Measurements from ENCODE around the gene CLIC4.

CLIC4 gene

DNA sequence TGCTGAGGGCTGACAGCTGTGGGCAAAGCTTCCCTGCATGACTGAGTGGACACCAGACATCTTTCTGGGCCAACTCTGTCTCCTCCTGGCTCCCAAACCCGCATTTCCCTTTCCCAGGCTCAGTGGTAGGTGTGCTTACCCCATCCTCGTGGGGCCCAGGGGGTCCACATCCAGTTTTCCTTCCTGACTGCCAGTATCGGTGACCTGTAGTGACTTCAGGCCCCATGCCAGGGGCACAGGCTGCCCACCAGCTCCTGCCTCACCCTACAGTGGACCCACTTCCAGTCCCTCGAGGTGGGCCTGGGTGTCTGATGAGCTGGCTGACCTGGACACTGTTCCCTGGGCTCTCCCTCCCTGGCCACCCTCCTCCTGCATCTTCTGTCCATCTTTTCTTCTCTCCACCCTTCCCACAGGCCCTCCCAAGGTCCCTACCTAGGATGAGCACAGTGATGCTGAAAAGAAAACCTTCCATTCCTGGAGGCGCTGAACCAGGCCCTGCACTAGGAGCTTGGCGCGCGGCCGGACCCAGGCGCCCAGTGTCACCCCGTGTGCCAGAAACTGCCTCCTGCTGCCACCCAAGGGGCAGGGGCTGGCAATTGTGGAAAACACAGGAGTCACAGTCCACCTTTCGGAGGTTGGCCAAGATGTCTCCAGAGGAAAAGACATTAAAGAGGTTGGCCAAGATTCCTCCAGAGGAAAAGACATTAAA, 117.7 kb downstream of the CLIC4 start:
- DNase-seq: no peak

DNA sequence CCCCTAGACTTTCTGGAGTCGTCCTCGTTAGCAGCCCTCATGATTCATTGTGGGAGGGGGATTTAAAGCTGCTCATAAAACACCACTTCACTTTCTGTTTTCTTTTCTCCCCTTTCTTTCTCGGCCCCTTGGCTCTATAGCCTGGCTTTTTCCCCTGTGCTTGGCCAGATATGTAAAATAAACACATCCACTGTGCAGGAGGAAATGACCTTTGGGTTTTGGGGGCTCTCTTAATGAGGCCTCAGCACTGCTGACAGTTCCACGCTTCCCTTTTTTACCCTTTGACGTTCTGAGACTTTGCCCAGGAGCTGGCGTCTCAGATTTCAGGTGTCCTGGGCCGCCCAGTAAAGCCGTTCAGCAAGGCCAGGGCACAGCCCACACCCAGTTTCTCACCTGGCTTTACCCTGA, 119.1 kb downstream of the CLIC4 start:
- no peak for DNase-seq

DNA sequence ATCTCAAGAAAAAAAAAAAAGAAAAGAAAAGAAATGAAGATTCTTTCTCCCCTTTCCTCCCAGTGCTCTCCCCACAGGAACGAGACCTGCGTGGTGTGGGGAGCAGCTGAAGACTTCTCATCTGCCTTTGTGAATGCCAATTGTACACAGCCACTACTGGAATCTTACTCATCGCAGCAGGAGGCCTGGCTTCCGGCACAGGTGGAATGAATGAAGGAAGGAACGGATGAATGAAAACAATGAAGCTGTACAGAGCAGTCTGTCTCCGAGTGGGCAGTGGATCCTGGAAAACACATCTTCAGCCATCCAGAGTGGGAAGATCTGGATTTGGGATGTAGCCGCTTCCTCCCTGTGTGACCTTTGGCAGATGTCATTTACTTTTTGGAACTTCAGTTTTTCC, 119.9 kb downstream of the CLIC4 start:
- no peak for DNase-seq

DNA sequence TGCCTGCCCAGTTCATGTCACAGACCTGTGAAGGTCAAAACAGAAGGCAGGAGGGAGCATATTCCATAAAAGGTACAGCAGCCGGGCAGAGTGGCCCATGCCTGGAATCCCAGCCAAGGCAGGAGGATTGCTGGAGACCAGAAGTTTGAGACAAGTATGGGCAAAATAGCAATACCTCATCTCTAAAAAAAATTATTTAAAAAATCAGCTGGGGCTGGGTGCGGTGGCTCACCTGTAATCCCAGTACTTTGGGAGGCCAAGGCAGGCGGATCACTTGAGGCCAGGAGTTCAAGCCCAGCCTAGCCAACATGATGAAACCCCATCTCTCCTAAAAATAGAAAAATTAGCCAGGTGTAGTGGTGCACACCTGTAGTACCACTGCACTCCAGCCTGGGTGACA, 120.3 kb downstream of the CLIC4 start:
- DNase-seq: no peak

DNA sequence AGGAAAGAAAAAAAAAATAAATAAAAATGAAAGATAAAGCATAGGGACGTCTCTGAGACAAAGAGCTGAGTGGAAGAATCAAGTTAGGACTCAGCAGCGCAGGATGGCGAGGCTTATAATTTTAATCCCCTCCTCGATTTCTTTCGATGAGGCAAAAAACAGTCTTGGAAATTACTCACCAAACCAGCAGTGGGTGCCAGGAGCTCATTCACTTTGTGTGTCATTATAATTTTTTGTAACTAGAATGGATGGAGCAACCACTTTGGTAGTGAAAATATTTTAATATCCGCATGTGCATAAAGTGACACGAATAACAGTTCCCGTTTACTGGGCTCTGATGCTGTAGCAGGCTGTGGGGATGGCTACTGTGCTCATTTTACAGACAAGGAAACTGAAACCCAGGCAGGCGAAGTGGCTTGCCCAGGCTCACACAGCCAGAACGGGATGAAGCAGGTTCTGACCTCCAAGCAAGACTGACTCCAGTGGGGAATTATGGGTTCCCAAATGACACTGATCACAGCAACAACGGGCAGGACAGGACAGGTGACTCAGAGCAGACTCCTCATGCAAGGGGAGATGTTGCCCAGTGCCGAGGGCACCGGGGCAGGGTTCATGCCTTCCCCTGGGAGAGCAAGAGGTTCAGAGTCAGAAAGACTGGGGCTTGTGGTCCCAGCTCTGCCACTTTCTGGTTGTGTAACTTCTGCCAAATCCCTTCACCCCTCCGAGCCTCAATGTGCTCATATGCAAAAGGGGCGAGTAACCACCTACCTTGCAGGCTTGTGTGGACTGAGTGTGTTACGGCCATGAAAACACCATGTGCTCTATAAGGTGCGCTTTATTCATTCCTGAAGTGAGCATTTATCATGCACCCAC, 121.2 kb downstream of the CLIC4 start:
- no peak for DNase-seq

DNA sequence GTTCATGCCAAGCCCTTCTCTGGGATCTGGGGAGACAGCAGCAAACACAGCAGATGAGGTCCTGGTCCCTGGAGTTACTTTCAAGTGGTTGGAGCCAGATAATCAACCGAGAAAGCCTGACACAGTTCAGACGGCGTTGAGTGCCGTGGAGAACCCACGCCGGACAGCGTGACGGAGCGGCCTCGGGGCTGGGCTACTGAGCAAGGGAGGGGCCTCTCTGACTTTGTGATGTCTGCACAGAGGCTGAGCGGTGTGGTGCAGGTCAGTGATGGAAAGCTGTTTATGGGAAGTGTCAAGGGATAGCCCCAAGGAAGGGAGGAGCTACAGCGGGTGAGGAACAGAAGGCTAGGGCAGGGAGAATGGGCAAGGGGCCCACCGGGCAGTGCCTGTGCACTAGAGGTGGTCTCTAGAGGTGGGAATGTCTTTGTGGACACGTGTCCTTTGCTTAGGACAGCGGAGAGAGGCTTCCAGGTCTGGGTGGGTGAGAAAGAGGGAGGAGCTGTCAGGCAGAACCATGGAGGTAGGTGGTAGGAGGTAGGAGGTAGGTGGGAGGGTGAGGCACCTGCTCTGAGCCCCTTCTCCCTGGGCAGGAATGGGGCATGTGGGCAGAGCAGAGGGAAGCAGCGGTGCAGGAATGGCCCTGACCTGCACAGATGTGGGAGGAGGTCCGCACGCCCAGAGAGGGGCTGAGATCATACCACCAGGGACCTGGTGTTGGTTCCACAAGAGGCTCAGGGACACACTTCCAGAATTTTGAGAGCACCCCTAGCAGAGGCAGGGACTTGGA, 122.0 kb downstream of the CLIC4 start:
- no peak for DNase-seq

DNA sequence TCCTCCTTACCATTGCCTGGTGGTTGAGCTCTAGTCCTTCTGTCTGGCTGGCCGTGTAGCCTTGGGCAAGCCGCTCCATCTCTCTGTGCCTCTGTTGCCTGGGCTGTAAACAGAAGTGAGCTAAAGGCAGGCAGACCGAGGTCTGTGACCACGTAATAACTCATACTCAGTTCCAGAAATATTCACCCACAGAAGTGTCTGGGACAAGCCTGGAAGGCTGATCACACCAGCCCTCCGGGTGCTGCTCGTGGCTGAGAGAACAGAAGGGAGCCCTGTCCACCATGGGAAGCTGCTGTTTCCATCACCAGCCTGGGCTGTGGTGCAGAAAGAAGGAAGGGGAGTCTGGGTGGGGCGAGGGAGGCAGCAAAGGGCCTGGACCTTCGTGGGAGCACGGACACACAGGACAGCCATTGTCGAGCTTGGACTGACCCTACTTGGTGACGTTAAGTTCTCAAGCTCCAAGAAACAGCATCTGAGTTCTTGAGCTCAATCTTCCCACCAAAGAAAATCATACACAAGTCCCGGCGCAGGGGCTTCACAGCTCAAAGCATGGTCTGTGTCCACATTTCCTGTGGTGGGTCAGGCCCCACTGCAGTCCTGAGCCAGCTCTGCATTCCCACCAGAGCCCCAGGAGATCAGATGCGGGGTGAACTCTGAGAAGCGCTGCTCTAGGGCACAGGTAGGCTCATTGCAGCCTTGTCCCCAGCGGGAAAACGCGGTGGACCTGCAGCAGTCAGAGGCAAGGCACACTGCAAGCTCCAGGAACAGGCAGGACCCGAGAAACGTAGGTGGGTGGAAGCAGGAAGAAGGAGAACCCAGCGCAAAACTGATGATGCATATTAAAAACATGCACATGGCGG, 123.0 kb downstream of the CLIC4 start:
- DNase-seq: no peak

DNA sequence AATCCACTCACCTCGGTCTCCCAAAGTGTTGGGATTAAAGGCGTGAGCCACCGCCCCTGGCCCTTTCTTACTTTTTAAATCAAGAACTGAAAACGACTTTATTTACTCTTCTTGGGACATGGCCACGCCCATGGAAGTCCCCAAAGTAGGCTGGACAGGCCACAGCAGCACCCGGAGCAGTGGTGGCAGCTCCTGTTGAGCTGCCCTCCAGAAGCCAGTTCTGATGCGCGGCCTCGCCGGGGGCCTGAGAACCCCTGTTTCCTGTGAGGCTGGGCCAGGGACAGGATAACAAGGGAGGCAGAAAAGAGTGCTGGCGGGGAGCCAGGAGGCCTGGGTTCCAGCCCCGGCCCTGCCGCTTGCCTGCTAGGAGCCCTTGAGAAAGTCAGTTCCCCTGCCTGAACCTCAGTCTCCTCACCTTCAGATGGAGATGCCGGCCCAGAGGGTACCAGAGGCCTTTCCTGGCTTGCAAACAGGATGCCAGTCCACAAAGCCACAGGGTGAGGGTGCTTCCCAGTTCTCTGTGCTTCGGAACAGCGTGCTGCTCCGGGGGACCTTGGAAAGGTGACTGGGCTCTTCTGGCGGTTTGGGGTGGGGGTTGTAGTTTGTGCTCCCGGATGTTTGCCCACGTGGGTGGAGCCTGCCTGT, 125.4 kb downstream of the CLIC4 start:
- peak; percentile 78 for DNase-seq

DNA sequence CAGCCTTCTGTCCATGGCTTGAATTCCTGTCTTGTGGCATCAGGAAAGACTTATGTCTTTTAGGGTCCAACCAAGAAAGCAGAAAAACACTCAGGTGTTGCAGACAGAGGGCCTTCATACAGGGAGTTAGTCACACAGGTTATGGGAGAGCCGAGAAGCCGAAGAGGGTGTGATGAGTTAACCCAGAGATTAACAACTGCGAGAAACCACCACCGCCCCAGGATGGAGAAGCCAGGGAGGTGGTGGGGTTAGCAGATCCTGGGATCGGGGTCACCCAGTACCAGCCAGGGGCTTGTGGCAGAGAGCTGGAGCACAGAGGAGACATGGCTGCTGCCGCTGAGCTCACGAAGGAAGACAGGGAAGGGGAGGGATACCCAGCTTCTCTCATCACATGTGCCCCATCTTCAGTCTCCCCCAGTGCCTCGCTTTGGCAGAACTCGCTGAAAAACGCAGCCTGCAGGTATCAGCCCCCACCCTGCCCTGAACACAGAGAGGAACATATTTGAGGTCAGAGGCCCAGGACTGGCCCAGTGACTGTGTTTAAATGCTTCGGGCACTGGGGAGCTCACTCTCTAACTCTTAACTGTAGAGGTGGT, 126.2 kb downstream of the CLIC4 start:
- no peak for DNase-seq

DNA sequence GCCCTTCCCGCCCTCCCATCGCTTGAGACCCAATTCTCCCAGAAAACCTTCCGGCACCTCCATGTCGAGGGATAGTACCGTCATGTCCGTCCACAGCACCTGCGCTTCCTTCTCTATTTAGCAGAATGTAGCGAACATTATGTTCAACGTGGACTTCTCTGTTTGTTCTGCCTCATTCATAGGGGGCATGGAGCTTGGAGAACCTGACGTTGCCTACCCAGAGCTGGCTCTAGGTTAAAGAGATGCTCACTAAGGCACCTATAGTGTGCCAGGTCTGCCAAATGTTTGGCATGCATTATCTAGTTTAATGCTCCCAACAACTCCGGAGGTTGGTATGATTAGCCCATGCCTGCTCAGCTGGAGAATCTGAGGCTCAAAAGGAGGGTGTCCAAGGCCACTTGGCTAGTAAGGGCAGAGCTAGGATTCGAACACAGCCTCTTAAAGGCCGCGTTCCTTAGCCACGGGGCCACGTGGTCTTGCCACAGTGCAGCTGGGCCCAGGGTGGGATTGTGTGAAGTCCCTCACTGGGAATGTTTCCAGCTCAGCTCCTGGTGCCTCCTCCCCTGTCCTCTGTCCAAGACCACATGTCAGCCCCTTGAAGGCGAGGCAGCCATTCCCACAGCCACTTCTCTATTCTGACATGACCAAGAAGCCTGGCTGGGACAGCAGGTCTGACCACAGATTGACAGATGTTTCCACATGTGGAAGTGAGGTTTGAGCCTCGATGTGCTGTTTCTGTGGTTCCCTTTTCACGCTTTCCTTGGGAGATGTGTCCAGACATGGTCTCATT, 127.0 kb downstream of the CLIC4 start:
- peak; percentile 97 for DNase-seq

DNA sequence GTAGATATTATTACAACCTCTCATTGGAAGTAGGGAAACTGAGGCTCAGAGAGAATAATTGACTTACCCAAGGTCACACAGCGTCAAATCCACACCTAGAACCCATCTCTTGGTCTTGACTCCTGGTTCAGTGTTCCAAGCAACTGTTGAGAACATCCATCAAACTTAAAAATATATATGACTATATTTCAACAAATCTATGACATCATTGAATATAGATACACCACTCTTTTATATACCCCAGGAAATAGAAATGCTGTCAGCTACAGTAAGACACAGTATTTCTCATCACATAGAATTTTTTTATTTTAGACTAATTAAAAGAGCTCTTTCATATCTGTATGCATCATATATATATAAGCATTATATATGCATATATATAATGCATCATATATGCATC, 127.9 kb downstream of the CLIC4 start:
- no peak for DNase-seq

DNA sequence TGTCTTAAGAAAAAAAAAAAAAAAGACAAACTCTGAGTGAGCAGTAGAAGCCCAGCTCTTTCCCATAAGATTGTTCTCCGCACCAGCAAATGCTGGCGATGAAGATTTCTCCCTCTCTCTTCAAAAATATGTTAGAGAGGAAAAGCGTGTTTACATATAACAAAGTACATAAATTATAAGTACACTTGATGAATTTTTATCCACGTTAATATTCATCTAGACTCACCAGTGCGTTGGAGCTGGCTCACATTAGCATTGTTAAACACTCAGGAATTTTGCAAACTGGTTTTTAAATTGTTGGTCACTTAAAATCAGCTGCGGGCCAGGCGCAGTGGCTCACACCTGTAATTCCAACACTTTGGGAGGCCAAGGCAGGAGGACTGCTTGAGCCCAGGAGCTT, 128.8 kb downstream of the CLIC4 start:
- no peak for DNase-seq

DNA sequence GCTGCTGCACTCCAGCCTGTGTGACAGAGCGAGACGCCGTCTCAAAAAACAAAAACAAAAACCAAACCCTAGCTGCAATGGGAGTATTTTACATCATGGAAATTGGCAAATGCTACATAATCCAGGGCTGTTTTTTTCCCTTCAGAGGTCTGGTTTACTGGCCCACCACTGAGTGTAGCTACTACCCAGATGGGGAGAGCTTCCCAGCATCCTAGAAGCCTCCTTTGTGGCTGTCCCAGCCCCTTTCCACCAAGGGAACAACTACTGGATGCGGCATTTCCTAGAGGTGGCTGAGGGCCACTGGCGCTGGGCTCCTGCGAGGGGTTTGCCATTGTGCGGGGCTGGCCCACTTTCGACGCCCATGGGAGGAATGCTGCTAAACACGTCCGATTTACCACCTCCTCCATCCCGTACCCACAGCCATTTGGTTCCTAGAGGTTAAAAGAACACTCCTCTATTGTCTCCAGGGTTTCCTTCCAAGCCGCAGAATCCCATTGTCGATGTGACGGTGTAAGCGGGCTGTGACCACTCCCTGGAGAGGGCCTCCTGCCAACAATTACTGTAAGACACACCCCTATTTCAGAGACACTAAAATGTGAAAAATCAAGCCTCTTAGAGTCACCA, 129.5 kb downstream of the CLIC4 start:
- DNase-seq: no peak

DNA sequence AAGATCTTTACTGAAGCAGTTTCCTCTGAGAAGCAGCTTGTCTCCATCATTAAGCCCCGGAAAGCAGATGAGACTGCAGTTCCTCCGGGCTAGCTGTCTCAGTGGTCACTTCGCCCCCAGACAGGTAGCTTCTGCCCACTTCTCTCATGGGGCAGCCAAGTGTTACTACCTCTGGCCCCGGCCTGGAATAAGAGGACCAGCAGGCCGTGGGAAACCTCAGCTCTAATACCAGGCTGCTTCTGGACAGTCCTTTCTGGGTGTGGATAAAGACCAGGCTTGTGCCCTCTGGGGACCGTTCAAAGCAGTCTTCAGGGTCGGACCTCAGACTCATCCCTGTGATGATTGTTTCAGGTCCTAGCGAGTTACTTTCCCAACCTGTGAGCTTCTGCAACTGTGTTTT, 130.0 kb downstream of the CLIC4 start:
- no peak for DNase-seq

DNA sequence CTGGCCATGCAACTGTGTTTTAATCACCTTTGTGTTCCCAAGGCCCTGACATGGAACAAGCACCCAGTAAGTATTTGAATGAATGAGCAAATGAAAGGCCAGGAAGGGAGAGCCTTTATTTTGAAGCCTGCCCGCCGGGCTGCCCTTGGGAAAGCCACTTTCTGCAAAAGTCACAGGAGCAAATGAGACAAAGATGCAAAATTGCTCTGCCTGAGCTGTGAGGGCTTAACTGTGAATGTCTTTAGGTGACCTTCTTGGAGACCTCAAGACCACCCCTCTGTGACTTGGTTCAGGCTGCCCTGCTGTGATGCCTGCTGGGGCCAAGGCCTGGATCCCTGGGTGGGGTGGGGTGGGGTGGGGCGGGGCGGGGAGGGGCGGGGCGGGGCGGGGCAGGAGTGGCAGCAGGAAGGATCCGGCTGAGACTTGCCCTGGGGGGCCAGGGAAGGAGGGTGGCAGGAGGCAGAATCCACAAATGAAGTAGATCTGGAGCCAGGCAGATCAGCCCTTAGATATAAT, 130.8 kb downstream of the CLIC4 start:
- no peak for DNase-seq

DNA sequence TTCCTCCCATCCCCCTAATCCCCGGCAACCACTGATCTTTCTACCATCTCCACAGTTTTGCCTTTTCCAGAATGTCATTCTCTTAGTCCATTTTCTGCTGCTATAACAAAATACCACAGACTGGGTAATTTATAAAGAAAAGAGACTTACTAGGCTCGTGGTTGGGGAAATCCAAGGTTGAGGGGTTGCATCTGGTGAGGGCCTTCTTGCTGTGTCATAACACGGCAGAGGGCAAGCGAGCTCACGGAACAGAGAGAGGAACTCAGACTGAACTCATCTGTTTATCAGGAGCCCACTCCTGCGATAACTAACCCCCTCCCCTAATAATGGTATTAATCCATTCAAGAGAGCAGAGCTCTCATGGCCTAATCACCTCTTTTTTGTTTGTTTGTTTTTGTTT, 132.8 kb downstream of the CLIC4 start:
- DNase-seq: no peak

DNA sequence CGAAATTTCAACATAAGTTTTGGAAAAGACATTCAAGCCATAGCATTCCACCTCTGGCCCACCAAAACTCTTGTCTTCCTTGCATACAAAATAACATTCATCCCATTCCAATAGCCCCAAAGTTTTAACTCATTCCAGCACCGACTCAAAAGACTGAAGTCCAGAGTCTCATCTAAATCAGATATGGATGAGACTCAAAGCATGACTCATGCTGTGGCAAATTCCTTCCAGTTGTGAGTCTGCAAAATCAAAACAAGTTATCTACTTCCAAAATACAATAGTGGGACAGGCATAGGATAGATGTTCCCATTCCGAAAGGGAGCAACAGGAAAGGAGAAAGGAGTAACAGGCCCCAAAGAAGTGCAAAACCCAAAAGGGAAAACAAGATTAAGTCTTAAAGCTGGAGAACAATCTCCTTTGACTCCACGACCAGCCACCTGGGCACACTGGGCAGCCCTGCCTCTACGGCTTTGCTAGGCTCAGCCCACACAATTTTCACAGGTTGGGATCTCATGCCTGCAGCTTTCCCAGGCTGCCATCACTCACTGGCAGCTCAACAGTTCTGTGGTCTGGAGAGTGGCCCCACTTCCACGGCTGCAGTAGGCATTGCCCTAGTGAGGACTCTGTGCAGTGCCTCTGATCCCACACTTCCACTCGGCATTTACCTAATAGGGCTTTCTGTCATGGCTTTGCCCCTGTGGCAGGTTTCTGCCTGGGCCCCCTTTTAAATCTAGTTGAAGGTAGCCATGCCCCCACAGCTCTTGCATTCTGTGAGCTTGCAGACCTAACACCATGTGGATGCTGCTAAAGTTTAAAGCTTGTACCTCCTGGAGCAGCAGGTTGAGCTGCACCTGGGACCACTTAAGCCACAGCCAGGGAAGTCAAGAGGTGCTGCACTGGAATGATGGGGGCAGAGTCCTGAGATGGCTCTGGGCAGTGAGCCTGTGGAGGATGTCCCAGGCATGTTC, 133.8 kb downstream of the CLIC4 start:
- no peak for DNase-seq

DNA sequence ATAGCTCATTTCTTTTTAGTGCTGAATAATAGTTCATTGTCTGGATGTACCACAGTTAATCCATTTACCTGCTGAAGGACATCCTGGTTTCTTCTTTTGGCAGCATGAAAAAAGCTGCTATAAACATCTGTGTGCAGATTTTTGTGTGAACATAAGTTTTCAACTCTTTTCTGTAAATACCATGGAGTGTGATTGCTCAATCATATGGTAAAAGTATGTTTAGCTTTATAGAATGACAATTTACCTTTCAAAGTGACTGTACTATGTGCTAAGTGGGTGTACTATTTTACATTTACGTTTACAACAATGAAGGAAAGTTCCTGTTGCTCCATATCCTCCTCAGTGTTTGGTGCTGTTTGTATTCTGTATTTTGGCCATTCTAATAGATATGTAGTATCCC, 135.8 kb downstream of the CLIC4 start:
- DNase-seq: no peak

DNA sequence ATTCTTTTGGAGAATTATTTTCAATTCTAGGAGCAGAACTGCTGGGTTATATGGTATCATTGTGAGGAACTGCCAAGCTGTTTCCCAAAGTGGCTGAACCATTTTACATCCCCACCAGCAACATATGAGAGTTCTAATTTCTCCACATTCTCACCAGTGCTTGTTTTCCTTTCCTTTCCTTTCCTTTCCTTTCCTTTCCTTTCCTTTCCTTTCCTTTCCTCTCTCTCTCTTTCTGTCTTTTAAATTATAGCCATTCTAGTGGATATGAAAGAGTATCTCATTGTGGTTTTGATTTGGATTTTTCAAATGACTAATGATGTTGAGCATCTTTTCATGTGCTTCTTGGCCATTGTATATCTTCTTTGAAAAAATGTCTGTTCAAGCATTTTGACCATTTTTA, 139.5 kb downstream of the CLIC4 start:
- no peak for DNase-seq
